Measurements from ENCODE around the gene FHAD1.

The FHAD1 gene

GRCh38 chr1:15405106-15405850 is 158.3 kb downstream of the FHAD1 start:
- DNase-seq = no peak

- no peak for DNase-seq
These were observed 159.9 kb downstream of the FHAD1 start for GRCh38 chr1:15406614-15407559.

DNA sequence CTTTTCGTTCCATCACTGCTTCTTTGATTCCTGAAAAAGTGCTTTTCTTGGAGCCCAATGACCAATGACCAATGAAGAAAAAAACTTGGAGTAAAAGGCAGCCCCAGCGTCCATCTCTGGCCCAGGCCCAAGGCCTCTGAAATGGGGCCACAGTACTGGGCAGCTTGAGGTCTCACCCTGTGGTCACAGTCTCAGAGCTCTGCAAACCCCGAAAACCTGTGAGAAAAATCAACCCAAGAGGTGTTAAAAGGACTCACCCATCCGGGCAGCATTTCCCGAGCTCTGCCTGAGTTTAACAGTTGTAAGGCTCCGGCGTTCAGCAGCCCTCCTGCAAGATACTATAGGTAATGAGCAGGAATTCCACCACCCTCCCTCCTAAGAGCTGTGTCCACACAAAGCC is 160.6 kb downstream of the FHAD1 start:
- DNase-seq = no peak

DNA sequence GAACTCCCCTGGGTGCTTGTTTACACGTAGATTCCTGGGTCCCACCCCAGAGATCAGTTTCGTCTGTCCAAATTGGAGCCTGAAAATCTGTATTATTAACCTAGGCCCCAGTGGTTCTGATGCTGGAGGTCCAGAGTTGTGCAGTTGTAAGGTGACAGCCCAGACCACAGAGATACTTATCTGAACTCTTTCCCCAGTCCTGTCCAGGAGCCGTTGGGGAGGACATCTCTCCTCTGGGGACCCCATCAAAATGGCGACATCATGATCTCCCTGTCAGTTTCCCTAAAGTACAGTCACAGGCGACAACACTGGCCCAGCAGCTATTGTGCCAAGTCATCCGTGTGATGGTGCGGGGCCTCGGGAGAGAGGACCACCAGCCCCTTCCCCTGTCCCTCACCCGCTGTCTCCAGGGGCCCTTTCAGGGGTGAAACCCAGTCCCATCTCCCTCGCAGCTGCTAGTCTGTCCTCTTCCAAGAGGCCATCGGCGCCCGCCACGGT is 161.9 kb downstream of the FHAD1 start:
- no peak for DNase-seq

DNA sequence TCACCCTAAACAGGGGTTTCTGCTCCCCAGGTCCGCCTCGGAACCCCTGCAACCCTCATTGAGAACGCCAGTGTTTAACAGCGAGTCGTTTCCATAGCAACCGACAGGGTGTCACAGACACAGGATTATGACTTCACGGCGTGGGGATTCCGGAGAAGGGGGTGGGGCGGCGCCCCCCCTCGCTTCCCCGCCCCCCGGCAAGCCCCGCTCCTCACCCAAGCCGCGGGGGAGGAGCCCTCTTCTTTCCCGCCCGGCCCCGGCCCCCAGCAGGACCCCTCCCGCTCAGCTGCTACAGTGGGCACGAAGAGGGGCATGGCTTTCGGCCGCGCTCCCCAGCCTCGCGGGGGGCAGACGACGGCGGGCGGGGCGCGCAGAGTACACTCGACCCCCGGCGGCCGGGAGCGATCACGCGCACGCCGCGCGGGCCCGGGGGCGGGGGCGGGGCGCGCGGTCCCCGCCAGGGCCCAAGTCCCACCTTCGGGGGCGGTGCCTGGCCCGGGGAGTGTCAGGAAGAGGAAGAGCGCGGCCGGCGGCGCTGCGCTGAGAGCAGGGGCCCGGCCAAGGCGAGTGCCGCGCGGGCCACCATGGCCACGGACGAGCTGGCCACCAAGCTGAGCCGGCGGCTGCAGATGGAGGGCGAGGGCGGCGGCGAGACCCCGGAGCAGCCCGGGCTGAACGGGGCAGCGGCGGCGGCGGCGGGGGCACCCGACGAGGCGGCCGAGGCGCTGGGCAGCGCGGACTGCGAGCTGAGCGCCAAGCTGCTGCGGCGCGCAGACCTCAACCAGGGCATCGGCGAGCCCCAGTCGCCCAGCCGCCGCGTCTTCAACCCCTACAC is 162.6 kb downstream of the FHAD1 start, which contains the start of gene EFHD2:
EFHD2 (plus strand) TSS at position 501 of the 835 bp plus-strand sequence; CDS start at position 585, 84 bp downstream.
- DNase-seq = peak; percentile 92

- DNase-seq = no peak
These were observed 163.3 kb downstream of the FHAD1 start for GRCh38 chr1:15410223-15410883.

- peak; percentile 19 for DNase-seq
These were observed 163.8 kb downstream of the FHAD1 start for GRCh38 chr1:15410884-15411245.

DNA sequence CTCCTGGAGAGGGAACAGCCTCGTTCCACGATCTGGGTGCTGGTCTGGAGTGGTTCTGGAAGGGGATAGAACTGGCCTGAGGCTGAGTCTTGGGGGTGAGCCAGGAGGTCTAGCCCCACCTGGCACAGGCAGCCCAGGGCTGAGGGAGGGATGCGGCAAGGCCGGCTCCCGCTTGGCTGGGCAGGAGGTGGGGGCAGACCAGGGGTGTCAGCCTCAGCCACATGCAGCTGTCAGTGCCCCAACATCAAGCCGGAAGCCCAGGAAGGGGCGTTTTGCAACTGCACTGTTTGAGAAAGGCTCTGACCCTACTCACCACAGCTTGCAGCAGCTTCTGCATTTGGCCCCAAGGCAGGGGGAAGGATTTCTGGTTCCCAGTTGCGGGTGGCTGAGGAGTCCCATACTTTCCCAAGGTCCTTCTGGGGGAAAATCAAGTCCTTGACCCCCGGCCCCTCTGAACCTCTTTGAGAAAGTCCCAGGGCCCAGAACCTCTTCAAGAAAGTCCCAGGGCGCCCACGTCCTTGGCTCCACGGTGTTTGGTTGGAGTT is 164.6 kb downstream of the FHAD1 start:
- DNase-seq = peak; percentile 89

GRCh38 chr1:15412175-15412800 is 165.3 kb downstream of the FHAD1 start:
- DNase-seq = peak; percentile 59

GRCh38 chr1:15412843-15413242 is 165.8 kb downstream of the FHAD1 start:
- no peak for DNase-seq

DNA sequence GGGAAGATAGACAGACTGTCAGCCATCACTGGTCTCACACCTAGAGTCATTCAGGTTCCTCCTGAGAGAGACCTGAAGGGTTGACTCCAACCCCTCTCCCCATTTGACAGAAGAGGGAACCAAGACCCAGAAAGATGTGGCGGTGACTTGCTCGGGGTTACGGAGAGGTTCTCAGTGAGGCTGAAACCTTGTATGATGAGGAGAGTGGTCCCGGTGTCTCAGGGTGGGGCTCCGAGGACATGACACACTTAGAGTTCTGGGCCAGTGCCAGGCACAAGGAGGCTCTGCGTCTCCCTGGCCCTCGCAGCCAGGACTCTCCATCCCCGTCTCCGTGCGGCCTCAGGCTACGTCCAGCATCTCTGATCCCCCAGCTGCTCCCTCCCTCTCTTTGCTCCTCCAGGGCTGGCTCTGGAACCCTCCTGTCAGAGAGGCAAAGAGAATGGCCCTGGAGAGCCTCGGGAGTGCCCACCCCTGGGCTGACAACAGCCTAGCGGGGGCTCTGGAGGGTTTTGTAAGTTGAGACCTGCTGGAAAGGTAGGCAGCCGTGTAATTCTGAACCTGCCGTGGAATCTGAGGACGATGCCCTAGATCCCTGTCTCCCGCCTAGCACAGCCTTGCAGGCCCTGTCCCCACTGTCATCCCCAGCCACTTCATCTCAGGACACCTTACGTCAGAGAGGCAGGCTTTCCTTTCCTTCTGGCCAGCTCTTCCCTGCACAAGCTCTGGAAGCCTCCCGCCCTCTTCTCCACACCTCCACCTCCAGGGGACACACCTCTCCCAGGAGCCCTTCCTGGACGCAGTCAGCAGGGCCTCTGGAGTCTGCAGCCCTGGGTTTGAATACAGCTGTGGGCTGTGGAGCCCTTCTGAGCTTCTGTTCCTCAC is 166.8 kb downstream of the FHAD1 start:
- no peak for DNase-seq

DNA sequence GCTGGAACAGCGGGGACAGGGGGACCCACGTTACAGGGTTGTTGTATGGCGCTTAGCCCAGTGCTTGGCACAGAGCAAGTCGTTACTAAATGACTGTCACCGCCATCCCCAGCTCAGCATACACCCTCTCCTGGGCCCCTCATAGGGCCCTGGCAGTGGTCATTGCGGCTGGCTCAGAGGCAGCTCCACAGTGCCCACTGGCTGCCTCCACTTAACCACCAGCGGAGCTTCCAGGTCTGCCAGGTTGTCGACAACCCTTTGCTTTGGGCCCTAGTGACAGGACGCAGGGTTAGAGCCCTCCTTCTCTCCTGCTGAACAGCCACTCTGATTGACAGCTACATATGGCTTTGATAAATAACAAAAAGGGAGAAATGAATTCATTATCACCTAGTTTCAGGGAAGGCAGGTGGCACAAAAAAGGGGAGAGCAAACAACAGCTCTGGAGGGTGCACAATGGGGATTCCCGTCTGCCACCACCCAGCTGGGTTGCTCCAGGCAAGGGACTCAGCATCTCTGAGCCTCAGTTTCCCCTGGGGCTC is 167.5 kb downstream of the FHAD1 start:
- DNase-seq = no peak

DNA sequence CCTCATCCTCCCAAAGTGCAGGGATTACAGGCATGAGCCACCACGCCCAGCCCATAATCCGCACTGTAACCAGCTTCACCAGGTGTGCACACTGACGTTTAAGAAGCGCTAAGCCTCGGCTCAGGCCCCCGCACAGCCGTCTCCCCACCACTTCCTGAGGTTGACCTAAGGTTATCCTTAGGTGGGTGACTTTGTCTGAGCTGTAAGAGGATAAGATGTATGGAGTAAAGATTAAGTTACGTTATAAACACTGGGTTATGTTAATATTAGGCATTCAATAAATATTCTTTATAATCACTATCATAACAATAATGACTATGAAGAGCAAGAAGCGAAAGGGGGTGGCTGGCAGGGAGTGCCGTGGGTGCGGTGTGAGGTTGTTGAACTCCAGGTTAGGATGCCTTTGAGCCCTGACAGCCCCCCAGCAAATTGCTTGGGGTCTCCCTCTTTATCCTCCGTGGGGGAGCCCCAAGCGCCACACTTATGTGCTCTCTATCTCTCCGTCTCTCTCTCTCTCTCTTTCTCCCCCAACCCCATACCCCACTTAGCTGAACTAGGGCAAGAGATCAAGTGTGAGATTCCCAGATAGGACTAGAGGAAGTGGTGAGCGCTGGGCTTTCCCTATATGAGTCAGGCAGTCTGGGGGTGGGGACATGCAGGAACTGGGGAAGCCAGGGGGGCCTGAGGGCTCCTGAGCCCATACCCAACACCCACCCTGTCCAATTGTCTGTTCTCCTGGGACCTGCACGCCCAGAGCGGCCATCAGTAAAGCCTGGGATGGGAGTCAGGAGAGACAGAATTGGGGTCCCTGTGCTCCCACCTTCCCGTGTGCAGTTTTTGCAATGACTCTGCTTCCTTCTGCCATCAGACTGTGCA is 170.3 kb downstream of the FHAD1 start:
- peak; percentile 85 for DNase-seq

GRCh38 chr1:15418806-15419515 is 171.9 kb downstream of the FHAD1 start:
- no peak for DNase-seq

DNA sequence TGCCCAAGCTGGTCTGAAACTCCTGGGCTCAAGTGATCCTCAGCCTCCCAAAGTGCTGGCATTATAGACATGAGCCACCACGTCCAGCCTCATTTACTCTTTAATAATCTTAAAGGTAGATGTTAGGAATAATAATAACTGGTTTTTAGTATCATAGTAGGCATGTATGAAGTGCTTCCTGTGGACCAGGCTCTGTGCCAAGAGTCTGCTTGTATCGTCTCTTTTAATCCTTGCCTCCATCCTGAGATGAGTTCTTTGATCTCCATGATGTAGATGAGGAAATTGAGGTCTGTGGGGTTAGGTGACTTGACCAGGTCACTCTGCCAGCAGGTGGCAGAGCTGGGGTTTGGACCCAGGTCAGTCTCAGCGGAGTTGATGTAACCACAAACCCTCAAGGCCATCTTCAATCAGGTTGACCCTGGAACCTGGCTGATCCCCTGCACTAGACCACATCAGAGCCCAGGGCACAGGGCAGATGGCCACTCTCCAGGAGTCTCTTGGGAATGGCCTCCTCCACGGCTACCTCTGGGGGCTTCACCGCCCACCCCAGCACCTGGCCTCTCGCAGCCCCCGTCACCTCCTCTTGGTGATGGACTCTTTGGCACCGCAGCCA is 173.9 kb downstream of the FHAD1 start:
- no peak for DNase-seq

DNA sequence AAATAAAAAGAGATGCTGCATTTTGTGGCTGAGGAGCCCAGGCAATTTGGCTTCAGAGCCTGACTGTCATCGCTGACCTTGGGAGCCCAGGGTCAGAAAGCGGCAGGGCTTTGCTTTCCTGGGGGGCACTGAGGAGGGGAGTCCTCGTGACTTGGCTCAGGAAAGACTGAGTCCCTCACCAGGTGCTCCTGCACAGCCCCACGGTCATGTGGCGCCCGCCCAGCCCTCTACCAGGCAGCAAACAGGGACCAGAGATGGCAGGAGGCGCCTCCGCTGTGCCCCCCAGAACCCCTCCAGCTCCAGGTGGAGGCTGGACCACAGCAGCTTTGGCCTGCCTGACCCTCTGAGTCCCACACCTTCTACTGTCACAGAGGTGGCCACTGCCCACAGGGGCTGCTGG is 175.8 kb downstream of the FHAD1 start:
- DNase-seq = no peak

- DNase-seq = no peak
These were observed 176.5 kb downstream of the FHAD1 start for GRCh38 chr1:15423355-15424077.

All from suppressor macrophage treated with lipopolysaccharide for 4 hours (primary cell).